Measurements from ENCODE around the gene MBNL3. TPM values are rescaled to one million over a fixed set of nuclear protein-coding genes. Genes with fewer than 3 reads are reported as not detected.
"Not testable (repeated sequence)": the region's sequence is repeated elsewhere in the genome, so short reads cannot be mapped to it uniquely, and the experiment has no call there.

Gene MBNL3
- total RNA-seq, 2 donors from 2014 or later = 15.7 to 18.6 TPM

DNA sequence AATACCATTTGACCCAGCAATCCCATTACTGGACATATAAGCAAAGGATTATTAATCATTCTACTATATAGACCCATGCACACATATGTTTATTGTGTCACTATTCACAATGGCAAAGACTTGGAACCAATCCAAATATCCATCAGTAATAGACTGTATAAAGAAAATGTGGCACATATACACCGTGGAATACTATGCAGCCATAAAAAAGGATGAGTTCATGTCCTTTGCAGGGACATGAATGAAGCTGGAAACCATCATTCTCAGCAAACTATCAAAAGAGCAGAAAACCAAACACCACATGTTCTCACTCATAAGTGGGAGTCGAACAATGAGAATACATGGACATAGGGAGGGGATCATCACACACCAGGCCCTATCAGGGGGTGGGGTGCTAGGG lies 161.9 kb downstream of the MBNL3 start:
- H3K4me3 Mint-ChIP-seq; DNase-seq; H3K4me1 Mint-ChIP-seq (ENCODE audit: low read depth); ATAC-seq (replicated peaks in 1 of 2); H3K27ac Mint-ChIP-seq; H3K9me3 Mint-ChIP-seq; H3K36me3 Mint-ChIP-seq (ENCODE audit: insufficient read depth in 2 of 2): not testable (repeated sequence)
- peaks cover 16% of the 10 kb centered on the region for H3K27me3 Mint-ChIP-seq (ENCODE audit: low read depth)

Measured in activated T-cell treated with anti-CD3 and anti-CD28 coated beads, Interleukin-2, amount 50 U/mL, for 72 hours (primary cell).